Muscle of leg (tissue), 11 donors: ENCODE results near the gene LRRK1. TPM values are rescaled to one million over a fixed set of nuclear protein-coding genes. Genes with fewer than 3 reads are reported as not detected.

Experiments used
- DNase-seq: peaks from one replicate; pipeline ENCODE4 v3.0.0; 2013
- H3K27ac ChIP-seq: one replicate; pipeline ENCODE4 v1.5.1; 2013; ENCODE audit warnings: mild to moderate bottlenecking, low read length, control low read depth
- H3K27me3 ChIP-seq: one replicate; pipeline ENCODE4 v1.6.1; 2013; ENCODE audit warnings: low read length; ENCODE audit not compliant: control insufficient read depth, insufficient read depth
- H3K36me3 ChIP-seq: one replicate; pipeline ENCODE4 v1.6.1; 2013; ENCODE audit warnings: low read length; ENCODE audit not compliant: control insufficient read depth, insufficient read depth
- H3K4me1 ChIP-seq: one replicate; pipeline ENCODE4 v1.6.1; 2013; ENCODE audit warnings: low read length; ENCODE audit not compliant: control insufficient read depth, insufficient read depth
- H3K4me3 ChIP-seq: one replicate; pipeline ENCODE4 v1.5.1; 2013; ENCODE audit warnings: low read length, control low read depth
- H3K9me3 ChIP-seq: replicated peaks from 2 replicates; pipeline ENCODE4 v1.6.1; 2013; ENCODE audit warnings: low read depth, low read length; ENCODE audit not compliant: control insufficient read depth
- WGBS: methylation state at CpG from one replicate; pipeline ENCODE4 v1.1.5; 2013; ENCODE audit warnings: missing lambda C conversion rate; ENCODE audit not compliant: insufficient coverage; 5-methylcytosine and 5-hydroxymethylcytosine counted together
- polyA plus RNA-seq, 8 donors: library from polyadenylated mRNA; unstranded; fragments of 120-200 nt; gene quantifications; one replicate each; pipeline versions ENCODE4 v1.2.1 to v1.2.3, GENCODE V29; 2013; ENCODE audit warnings: inconsistent platforms in 1 of 8, low replicate concordance in 1 of 8; ENCODE audit not compliant: insufficient read length in 8 of 8, insufficient read depth in 1 of 8
- total RNA-seq: library from RNA; stranded (reverse); fragments of 120-200 nt; gene quantifications from one replicate; pipeline ENCODE4 v1.2.4, GENCODE V29; 2013

LRRK1 gene
- total and polyA plus RNA-seq, 9 donors: 4.1 to 9.4 (median 5.8) TPM

GRCh38 chr15:101013769-101014675, 94.9 kb downstream of the LRRK1 start:
- Histone ChIP-seq H3K36me3 (peaks cover 13% of the 10 kb centered on the region), H3K4me1 (peaks cover 25% of the 10 kb centered on the region), H3K4me3 (no peak overlapping the region), H3K27ac (no peak overlapping the region), H3K9me3 (no peaks in the 10 kb centered on the region), H3K27me3 (no peaks in the 10 kb centered on the region)
- 57% methylated on average over 12 of the region's 21 CpGs for WGBS
- DNase-seq: no peak

- H3K36me3 ChIP-seq: peaks cover 13% of the 10 kb centered on the region
- H3K27me3 ChIP-seq: no peaks in the 10 kb centered on the region
- H3K9me3 ChIP-seq: no peaks in the 10 kb centered on the region
- 49% methylated on average over 14 of the region's 27 CpGs for WGBS
- H3K4me1 ChIP-seq: peaks cover 28% of the 10 kb centered on the region
- H3K4me3 ChIP-seq: no peak overlapping the region
- H3K27ac ChIP-seq: no peak overlapping the region
- DNase-seq: peak; percentile 79
These were observed 96.0 kb downstream of the LRRK1 start for GRCh38 chr15:101014921-101015841.

GRCh38 chr15:101016581-101016980, 97.4 kb downstream of the LRRK1 start:
- H3K9me3 ChIP-seq: no peaks in the 10 kb centered on the region
- no peak overlapping the region for H3K4me3 ChIP-seq
- H3K4me1 ChIP-seq: peaks cover 23% of the 10 kb centered on the region
- peaks cover 13% of the 10 kb centered on the region for H3K36me3 ChIP-seq
- WGBS: 90% methylated on average over 6 of the region's 7 CpGs
- no peak for DNase-seq
- H3K27ac ChIP-seq: no peak overlapping the region
- no peaks in the 10 kb centered on the region for H3K27me3 ChIP-seq

GRCh38 chr15:101017093-101017754, 98.1 kb downstream of the LRRK1 start:
- Histone ChIP-seq H3K36me3 (peaks cover 15% of the 10 kb centered on the region), H3K27ac (no peak overlapping the region), H3K27me3 (no peaks in the 10 kb centered on the region), H3K4me1 (peaks cover 21% of the 10 kb centered on the region), H3K9me3 (no peaks in the 10 kb centered on the region), H3K4me3 (no peak overlapping the region)
- DNase-seq: no peak
- 78% methylated on average over 13 of the region's 18 CpGs for WGBS

GRCh38 chr15:101018016-101018415, 98.9 kb downstream of the LRRK1 start:
- peaks cover 14% of the 10 kb centered on the region for H3K36me3 ChIP-seq
- WGBS: no CpG with 5 or more reads among the region's 1 CpG
- peaks cover 17% of the 10 kb centered on the region for H3K4me1 ChIP-seq
- no peak overlapping the region for H3K4me3 ChIP-seq
- H3K27me3 ChIP-seq: no peaks in the 10 kb centered on the region
- H3K9me3 ChIP-seq: no peaks in the 10 kb centered on the region
- no peak for DNase-seq
- H3K27ac ChIP-seq: no peak overlapping the region

- Histone ChIP-seq H3K4me1 (peaks cover 19% of the 10 kb centered on the region), H3K36me3 (peaks cover 14% of the 10 kb centered on the region), H3K27me3 (no peaks in the 10 kb centered on the region), H3K4me3 (no peak overlapping the region), H3K27ac (no peak overlapping the region), H3K9me3 (no peaks in the 10 kb centered on the region)
- no peak for DNase-seq
- 80% methylated on average over 9 of the region's 13 CpGs for WGBS
These were observed 99.3 kb downstream of the LRRK1 start for GRCh38 chr15:101018450-101018849.

GRCh38 chr15:101019366-101019896, 100.3 kb downstream of the LRRK1 start:
- peaks cover 14% of the 10 kb centered on the region for H3K36me3 ChIP-seq
- H3K27ac ChIP-seq: no peak overlapping the region
- peaks cover 26% of the 10 kb centered on the region for H3K4me1 ChIP-seq
- WGBS: 59% methylated on average over 6 of the region's 9 CpGs
- H3K27me3 ChIP-seq: no peaks in the 10 kb centered on the region
- H3K9me3 ChIP-seq: no peaks in the 10 kb centered on the region
- DNase-seq: no peak
- no peak overlapping the region for H3K4me3 ChIP-seq

- 100% methylated on average over 4 of the region's 5 CpGs for WGBS
These were observed 101.3 kb downstream of the LRRK1 start for GRCh38 chr15:101020451-101020850.

GRCh38 chr15:101020945-101021344, 101.8 kb downstream of the LRRK1 start:
- WGBS: 69% methylated on average over 7 of the region's 10 CpGs
- H3K27ac ChIP-seq: no peak overlapping the region

More at GRCh38 chr15:101020451-101020850, 101.3 kb downstream of the LRRK1 start:
- no peak for DNase-seq
- Histone ChIP-seq H3K9me3 (no peaks in the 10 kb centered on the region), H3K27me3 (no peaks in the 10 kb centered on the region), H3K36me3 (peaks cover 17% of the 10 kb centered on the region), H3K27ac (no peak overlapping the region), H3K4me1 (peaks cover 28% of the 10 kb centered on the region), H3K4me3 (no peak overlapping the region)

More at GRCh38 chr15:101020945-101021344, 101.8 kb downstream of the LRRK1 start:
- H3K27me3 ChIP-seq: no peaks in the 10 kb centered on the region
- H3K4me1 ChIP-seq: peaks cover 27% of the 10 kb centered on the region
- DNase-seq: no peak
- peaks cover 19% of the 10 kb centered on the region for H3K36me3 ChIP-seq
- H3K9me3 ChIP-seq: no peaks in the 10 kb centered on the region
- H3K4me3 ChIP-seq: no peak overlapping the region
